Left lung (tissue), 10 donors: ENCODE results near the gene ZC3H12D. TPM values are rescaled to one million over a fixed set of nuclear protein-coding genes. Genes with fewer than 3 reads are reported as not detected.

Source experiments
- ATAC-seq: fragments of 200-7000 bp; cut with Tn5 transposase; one replicate; pipeline ENCODE4 v1.9.1; 2020; ENCODE audit warnings: moderate library complexity
- DNase-seq, 4 donors: peaks; one replicate each; pipeline ENCODE4 v3.0.0-alpha.2; 2013 to 2020
- H3K27ac ChIP-seq, 2 donors: fragments of 200-600 bp; sonication (generic) in 1 of 2; one replicate each; pipeline versions ENCODE4 v1.5.0 to v1.8.0; 2020 to 2021
- H3K27me3 ChIP-seq, 2 donors: fragments of 200-600 bp; sonication (generic) in 1 of 2; one replicate each; pipeline versions ENCODE4 v1.5.0 to v1.8.0; 2020 to 2021
- H3K36me3 ChIP-seq, 2 donors: fragments of 200-600 bp; sonication (generic) in 1 of 2; one replicate each; pipeline versions ENCODE4 v1.5.0 to v1.8.0; 2020 to 2021
- H3K4me1 ChIP-seq, 2 donors: fragments of 200-600 bp; one replicate each; pipeline ENCODE4 v1.8.0; 2021
- H3K4me3 ChIP-seq, 2 donors: fragments of 200-600 bp; sonication (generic) in 1 of 2; one replicate each; pipeline versions ENCODE4 v1.5.0 to v1.8.0; 2020 to 2021; ENCODE audit warnings: mild to moderate bottlenecking in 1 of 2
- H3K9me3 ChIP-seq, 2 donors: fragments of 200-600 bp; sonication (generic) in 1 of 2; one replicate each; pipeline versions ENCODE4 v1.5.0 to v1.8.0; 2020 to 2021
- intact Hi-C, 2 donors: fragments of 100-400 bp; cut with DNase I; formaldehyde crosslinking; loops; one replicate each; pipeline versions ENCODE4 v1.11.2 to v1.14.2; 2022
- polyA plus RNA-seq, 6 donors: library from polyadenylated mRNA; unstranded; fragments of 120-200 nt; gene quantifications; one replicate each; pipeline ENCODE4 v1.2.1, GENCODE V29; 2013; ENCODE audit not compliant: insufficient read length in 6 of 6
- total RNA-seq, 2 donors: library from RNA; stranded (reverse); fragmentation: NEBNext Ultra II Directional; extraction: Animal tissue kit (Norgen Biotek cat#: 25700); gene quantifications; one replicate each; pipeline ENCODE4 v1.2.1, GENCODE V29; 2021
- TF ChIP-seq, protein P1 (sequence below), 2 donors: fragments of 200-600 bp; sonication (generic) in 1 of 2; IDR thresholded peaks; one replicate each; pipeline versions ENCODE4 v1.5.0 to v1.8.0; 2021; ENCODE audit warnings: antibody characterized with exemption in 2 of 2
- donor health status: DM: no; HTN: yes; CAD: no.
- donor health status: DM: no; HTN: no; CAD: no.

Gene ZC3H12D
- total and polyA plus RNA-seq, 8 donors, result 0.45 to 4.1 (median 0.85) TPM

DNA sequence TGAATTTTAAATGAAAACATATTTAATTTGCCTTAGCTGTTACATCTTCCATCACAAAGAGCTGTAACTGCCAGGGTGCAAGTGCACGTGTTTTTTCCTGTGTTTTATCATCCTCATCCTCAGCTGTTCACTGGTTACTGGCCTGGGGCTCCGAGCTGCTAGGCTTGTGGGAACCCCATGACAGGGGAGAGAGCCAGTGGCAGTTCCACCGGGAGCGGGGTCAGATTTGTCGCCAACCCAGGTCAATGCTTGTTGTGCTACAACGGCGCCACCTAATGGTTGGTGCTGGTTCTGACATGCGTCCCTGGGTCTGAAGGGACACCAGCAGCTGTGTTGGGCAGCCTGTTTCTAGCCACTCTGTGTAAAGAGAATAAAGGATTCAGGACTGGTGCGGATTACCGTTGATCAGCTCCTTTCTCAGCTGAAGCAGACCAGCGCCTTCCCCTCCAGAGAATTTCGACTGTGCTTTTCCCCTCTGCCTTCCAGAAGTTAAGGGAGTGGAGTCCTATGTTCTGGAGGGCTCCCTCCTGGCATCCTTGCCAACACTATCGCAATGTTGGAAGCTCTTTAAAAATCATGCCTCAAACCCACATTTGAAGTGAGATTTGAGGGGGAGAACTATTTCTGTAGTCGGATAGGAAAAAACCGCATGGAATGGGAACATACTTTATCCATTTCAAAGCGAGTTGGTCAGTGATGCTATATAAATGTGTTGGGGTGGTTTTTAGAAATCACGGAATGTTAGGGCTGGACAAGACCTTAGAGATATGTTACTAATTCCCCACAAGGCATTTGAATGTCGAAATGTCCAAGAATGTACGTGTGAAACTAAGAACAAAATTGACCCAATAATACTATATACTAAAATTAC, 52.7 kb downstream of the ZC3H12D start:
- H3K36me3 ChIP-seq, result no peaks in the 10 kb centered on the region
- no peak overlapping the region for H3K4me3 ChIP-seq
- TF ChIP-seq, protein P1, sequence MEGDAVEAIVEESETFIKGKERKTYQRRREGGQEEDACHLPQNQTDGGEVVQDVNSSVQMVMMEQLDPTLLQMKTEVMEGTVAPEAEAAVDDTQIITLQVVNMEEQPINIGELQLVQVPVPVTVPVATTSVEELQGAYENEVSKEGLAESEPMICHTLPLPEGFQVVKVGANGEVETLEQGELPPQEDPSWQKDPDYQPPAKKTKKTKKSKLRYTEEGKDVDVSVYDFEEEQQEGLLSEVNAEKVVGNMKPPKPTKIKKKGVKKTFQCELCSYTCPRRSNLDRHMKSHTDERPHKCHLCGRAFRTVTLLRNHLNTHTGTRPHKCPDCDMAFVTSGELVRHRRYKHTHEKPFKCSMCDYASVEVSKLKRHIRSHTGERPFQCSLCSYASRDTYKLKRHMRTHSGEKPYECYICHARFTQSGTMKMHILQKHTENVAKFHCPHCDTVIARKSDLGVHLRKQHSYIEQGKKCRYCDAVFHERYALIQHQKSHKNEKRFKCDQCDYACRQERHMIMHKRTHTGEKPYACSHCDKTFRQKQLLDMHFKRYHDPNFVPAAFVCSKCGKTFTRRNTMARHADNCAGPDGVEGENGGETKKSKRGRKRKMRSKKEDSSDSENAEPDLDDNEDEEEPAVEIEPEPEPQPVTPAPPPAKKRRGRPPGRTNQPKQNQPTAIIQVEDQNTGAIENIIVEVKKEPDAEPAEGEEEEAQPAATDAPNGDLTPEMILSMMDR (IDR thresholded peaks at IDR 0.05), result peak; percentile 93 to 94
- intact Hi-C loops, result loop anchor here in 1 of 2 donors (2.0 to 10.0 kb wide), 3 partner anchors 83 to 397 kb away; no protein-coding TSS in a partner anchor
- peaks cover 0 to 6% of the 10 kb centered on the region in 2 donors for H3K4me1 ChIP-seq
- no peaks in the 10 kb centered on the region for H3K9me3 ChIP-seq
- no peaks in the 10 kb centered on the region for H3K27me3 ChIP-seq
- peak; percentile 76 to 91 (median 89) for DNase-seq
- no peak overlapping the region for H3K27ac ChIP-seq
- ATAC-seq, result peak; percentile 98

DNA sequence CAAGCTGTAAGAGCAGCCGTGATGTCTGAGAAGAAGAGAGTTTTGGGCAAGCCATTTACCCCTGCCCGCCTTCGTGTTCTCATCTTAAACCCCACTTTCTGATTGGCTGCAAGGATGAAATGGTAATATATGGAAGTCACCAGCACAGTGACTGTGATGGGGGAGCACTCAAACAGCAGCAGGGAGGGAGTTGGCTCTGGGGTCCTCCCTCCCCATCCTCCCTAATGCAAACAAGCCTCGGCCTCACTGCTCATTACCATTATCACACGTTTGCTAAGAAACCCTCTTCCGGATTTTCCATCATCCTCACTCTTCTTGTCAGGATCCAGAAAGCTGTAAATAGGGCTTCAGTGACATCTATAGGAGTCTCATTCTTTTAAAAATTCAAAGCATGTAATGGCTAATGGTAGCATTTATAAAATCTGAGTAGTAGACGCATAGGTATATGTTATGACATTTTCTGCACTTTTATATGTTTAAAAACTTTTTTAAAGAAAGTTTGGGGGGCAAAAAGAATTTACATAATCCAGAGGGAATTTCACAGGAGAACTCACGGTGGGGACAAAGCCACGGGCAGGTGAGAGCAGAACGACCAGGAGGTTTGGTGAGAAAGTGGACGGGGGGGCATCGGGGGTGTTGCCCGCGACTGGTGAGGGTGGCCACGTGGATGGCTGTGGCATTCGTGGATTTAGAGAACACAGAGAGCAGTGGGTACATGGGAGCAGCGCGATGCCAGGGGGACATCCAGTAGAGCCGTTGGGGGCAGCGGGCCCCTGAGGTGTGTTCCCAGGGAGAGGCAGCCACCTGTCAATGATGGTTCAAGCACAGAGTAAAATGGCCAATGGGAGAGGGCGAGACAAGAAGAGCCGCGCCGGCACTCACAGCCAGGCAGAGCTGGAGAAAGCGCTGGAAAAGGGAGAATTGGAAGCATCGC, 55.1 kb downstream of the ZC3H12D start:
- no peak for DNase-seq
- intact Hi-C loops, result loop anchor here in 1 of 2 donors (10.0 kb wide), 2 partner anchors 85 to 395 kb away; no protein-coding TSS in a partner anchor

DNA sequence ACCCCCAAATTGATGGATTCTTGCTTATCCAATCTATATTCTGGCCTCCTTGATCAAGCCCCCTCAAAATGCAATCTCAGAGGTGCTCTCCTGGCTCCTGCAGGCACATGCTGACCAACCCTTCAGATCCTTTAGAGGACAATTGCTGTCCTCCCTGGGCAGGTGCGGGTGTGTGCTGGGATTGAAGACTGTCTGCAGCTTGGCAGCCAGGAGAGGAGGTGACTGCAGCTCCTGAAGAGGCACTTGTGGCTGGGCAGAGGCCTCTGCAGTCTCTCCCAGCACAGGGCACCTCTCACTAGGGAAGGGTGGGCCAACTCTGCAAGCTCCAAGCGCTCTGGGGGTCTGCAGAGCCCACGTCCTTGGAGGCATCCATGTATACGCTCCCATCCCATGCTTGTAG, 56.2 kb downstream of the ZC3H12D start:
- Histone ChIP-seq H3K4me1 (peaks cover 7 to 14% of the 10 kb centered on the region in 2 donors), H3K27ac (no peak overlapping the region), H3K36me3 (no peaks in the 10 kb centered on the region), H3K9me3 (no peaks in the 10 kb centered on the region), H3K4me3 (no peak overlapping the region), H3K27me3 (no peaks in the 10 kb centered on the region)
- DNase-seq (no peak), ATAC-seq (no peak)
- intact Hi-C loops, result no loop called here
- TF ChIP-seq, protein P1 (IDR thresholded peaks at IDR 0.05), result no peak

More for the DNA sequence above, 55.1 kb downstream of the ZC3H12D start:
- ATAC-seq, result no peak
- Histone ChIP-seq H3K9me3 (no peaks in the 10 kb centered on the region), H3K36me3 (no peaks in the 10 kb centered on the region), H3K27me3 (no peaks in the 10 kb centered on the region), H3K27ac (no peak overlapping the region), H3K4me3 (no peak overlapping the region), H3K4me1 (peaks cover 0 to 6% of the 10 kb centered on the region in 2 donors)
- TF ChIP-seq, protein P1 (IDR thresholded peaks at IDR 0.05), result no peak

DNA sequence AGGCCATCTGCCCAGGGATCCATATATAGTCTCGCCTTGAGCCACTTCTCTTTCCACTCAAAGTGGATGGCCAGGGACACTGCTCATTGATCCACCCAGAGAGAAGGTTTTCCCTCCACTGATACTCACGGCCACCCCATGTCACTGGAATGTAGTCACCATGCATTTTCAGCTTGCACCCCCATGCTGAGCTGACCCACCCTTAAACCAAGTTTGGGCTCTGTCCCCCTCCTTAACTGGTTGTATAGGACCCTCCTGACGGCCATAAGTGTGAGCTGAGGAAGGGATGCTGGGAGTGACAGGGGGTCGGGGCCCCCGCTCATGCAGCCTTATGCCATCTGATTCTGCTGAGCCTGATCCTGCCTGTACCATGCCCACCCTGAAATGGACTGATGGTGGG, 59.1 kb downstream of the ZC3H12D start:
- Histone ChIP-seq H3K4me3 (no peak overlapping the region), H3K9me3 (no peaks in the 10 kb centered on the region), H3K36me3 (no peaks in the 10 kb centered on the region), H3K27me3 (no peaks in the 10 kb centered on the region), H3K27ac (no peak overlapping the region), H3K4me1 (peaks cover 7 to 12% of the 10 kb centered on the region in 2 donors)
- TF ChIP-seq, protein P1 (IDR thresholded peaks at IDR 0.05), result no peak
- ATAC-seq (no peak), DNase-seq (no peak)
- intact Hi-C loops, result no loop called here
